Memory B cell (primary cell): ENCODE results near the gene SLC45A2.
"Not testable (repeated sequence)": the region's sequence is repeated elsewhere in the genome, so short reads cannot be mapped to it uniquely, and the experiment has no call there.

Experiments used
- ATAC-seq: fragments of 150-1000 bp; cut with Tn5 transposase; 2 replicates; pipeline ENCODE4 v1.10.0; 2021; ENCODE audit warnings: low read depth, mild to moderate bottlenecking, moderate library complexity
- DNase-seq, 2 donors: peaks; one replicate each; pipeline ENCODE4 v3.0.0; 2022; ENCODE audit warnings: low spot score in 2 of 2
- H3K27ac Mint-ChIP-seq: one replicate; pipeline ENCODE4 v1.8.0; 2022; ENCODE audit warnings: mild to moderate bottlenecking, moderate library complexity, mixed read lengths
- H3K27me3 Mint-ChIP-seq: one replicate; pipeline ENCODE4 v1.8.0; 2022; ENCODE audit warnings: mixed read lengths
- H3K36me3 Mint-ChIP-seq: one replicate; pipeline ENCODE4 v1.8.0; 2022; ENCODE audit warnings: mild to moderate bottlenecking, mixed read lengths
- H3K4me1 Mint-ChIP-seq: one replicate; pipeline ENCODE4 v1.8.0; 2022; ENCODE audit warnings: mixed read lengths
- H3K4me3 Mint-ChIP-seq: one replicate; pipeline ENCODE4 v1.8.0; 2022; ENCODE audit warnings: mild to moderate bottlenecking, moderate library complexity, mixed read lengths
- H3K9me3 Mint-ChIP-seq: one replicate; pipeline ENCODE4 v1.8.0; 2022; ENCODE audit warnings: mixed read lengths

SLC45A2 gene

DNA sequence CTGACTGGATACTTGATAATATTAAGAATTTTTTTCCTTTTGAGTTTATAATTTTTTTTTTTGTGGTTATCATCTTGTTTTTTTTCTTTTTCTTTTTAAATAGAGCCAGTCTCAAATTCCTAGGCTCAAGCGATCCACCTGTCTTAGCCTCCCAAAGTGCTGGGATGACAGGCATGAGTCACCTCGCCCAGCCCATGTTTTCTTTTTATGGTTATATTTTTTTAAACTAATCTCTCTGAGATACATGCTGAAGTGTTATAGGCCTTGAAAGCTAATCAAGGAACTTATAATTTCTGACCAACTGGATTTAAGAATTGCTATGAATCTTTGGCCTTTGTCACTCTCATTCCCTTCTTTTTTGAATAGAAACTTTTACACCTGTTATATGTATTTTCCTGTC is 30.1 kb upstream of the SLC45A2 start:
- Mint-ChIP-seq H3K27ac (no peak overlapping the region), H3K4me1 (no peaks in the 10 kb centered on the region)
- ATAC-seq, result no peak

DNA sequence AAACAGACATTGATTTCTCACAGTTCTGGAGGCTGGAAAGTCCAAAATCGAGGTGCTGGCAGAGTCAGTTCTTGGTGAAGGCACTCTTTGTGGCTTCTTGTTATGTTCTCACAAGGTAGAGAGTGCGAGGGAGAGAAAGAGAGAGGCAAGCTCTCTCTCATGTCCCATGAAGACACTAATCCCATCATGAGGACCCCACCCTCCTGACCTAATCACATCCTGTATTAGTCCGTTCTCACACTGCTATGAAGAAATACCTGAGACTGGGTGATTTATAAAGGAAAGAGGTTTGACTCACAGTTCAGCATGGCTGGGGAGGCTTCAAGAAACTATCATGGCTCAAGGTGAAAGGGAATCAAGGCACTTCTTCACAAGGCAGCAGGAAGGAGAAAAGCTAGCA is 29.1 kb upstream of the SLC45A2 start:
- Mint-ChIP-seq H3K27ac (no peak overlapping the region), H3K4me3 (no peak overlapping the region), H3K9me3 (peaks cover 4% of the 10 kb centered on the region), H3K36me3 (no peaks in the 10 kb centered on the region), H3K4me1 (no peaks in the 10 kb centered on the region), H3K27me3 (no peaks in the 10 kb centered on the region)
- DNase-seq (no peak), ATAC-seq (no peak)

More for the DNA sequence above, 30.1 kb upstream of the SLC45A2 start:
- Mint-ChIP-seq H3K27me3 (no peaks in the 10 kb centered on the region), H3K36me3 (no peaks in the 10 kb centered on the region), H3K9me3 (peaks cover 4% of the 10 kb centered on the region), H3K4me3 (no peak overlapping the region)
- DNase-seq, result no peak

- H3K27ac Mint-ChIP-seq, result no peak overlapping the region
- DNase-seq, result no peak
Measured at GRCh38 chr5:34012791-34013190, 28.3 kb upstream of the SLC45A2 start.

GRCh38 chr5:34011536-34011935 is 27.0 kb upstream of the SLC45A2 start:
- Mint-ChIP-seq H3K9me3 (peaks cover 4% of the 10 kb centered on the region), H3K36me3 (no peaks in the 10 kb centered on the region), H3K27ac (no peak overlapping the region), H3K27me3 (no peaks in the 10 kb centered on the region), H3K4me3 (no peak overlapping the region), H3K4me1 (peaks cover 4% of the 10 kb centered on the region)
- no peak for ATAC-seq
- DNase-seq, result no peak

More at GRCh38 chr5:34012791-34013190, 28.3 kb upstream of the SLC45A2 start:
- no peaks in the 10 kb centered on the region for H3K27me3 Mint-ChIP-seq
- peaks cover 4% of the 10 kb centered on the region for H3K9me3 Mint-ChIP-seq
- H3K36me3 Mint-ChIP-seq, result no peaks in the 10 kb centered on the region
- ATAC-seq, result no peak
- no peak overlapping the region for H3K4me3 Mint-ChIP-seq
- H3K4me1 Mint-ChIP-seq, result no peaks in the 10 kb centered on the region

- H3K4me1 Mint-ChIP-seq, ATAC-seq, H3K4me3 Mint-ChIP-seq: not testable (repeated sequence)
Measured at GRCh38 chr5:34010146-34010545, 25.7 kb upstream of the SLC45A2 start.

DNA sequence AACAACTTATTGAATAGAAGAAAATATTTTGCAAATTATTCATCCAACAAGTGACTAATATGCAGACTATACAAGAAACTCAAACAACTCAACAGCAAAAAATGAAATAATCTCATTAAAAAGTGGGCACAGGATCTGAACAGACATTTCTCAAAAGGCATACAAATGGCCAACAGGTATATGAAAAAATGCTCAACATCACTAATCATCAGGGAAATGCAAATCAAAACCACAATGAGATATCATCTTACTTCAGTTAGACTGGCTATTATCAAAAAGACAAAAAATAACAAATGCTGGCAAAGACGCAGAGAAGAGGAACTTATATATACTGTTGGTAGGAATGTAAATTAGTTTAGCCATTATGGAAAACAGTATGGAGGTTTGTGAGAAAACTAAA is 25.1 kb upstream of the SLC45A2 start:
- Mint-ChIP-seq H3K27me3 (no peaks in the 10 kb centered on the region), H3K36me3 (peaks cover 2% of the 10 kb centered on the region), H3K4me3 (no peak overlapping the region), H3K27ac (no peak overlapping the region), H3K4me1 (peaks cover 4% of the 10 kb centered on the region), H3K9me3 (peaks cover 4% of the 10 kb centered on the region)
- no peak for DNase-seq
- no peak for ATAC-seq

More at GRCh38 chr5:34010146-34010545, 25.7 kb upstream of the SLC45A2 start:
- not testable (repeated sequence) for H3K36me3 Mint-ChIP-seq, DNase-seq, H3K27ac Mint-ChIP-seq, H3K27me3 Mint-ChIP-seq, H3K9me3 Mint-ChIP-seq

DNA sequence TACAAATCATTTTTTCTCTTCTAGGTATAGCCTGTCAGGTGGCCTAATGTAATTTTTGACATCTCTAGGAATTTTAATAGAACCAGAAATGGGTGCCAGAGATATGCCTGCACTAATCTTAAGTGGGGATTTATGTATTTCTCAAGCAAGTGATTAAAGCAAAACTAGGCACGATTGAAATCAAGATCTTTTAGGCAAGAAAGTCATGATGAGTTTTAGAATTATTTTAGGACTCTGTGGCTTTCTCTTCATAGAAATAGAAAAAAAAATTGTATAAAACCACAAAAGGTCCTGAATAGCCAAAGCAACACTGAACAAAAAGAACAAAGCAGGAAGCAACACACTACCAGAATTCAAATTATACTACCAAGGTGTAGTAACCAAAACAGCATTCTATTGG is 24.3 kb upstream of the SLC45A2 start:
- H3K4me3 Mint-ChIP-seq, result peak overlapping the region; percentile 96
- H3K9me3 Mint-ChIP-seq, result peaks cover 4% of the 10 kb centered on the region
- ATAC-seq (no peak), DNase-seq (no peak)
- peak overlapping the region; percentile 84 for H3K27ac Mint-ChIP-seq
- H3K4me1 Mint-ChIP-seq, result peaks cover 4% of the 10 kb centered on the region
- H3K36me3 Mint-ChIP-seq, result peaks cover 6% of the 10 kb centered on the region
- H3K27me3 Mint-ChIP-seq, result no peaks in the 10 kb centered on the region

DNA sequence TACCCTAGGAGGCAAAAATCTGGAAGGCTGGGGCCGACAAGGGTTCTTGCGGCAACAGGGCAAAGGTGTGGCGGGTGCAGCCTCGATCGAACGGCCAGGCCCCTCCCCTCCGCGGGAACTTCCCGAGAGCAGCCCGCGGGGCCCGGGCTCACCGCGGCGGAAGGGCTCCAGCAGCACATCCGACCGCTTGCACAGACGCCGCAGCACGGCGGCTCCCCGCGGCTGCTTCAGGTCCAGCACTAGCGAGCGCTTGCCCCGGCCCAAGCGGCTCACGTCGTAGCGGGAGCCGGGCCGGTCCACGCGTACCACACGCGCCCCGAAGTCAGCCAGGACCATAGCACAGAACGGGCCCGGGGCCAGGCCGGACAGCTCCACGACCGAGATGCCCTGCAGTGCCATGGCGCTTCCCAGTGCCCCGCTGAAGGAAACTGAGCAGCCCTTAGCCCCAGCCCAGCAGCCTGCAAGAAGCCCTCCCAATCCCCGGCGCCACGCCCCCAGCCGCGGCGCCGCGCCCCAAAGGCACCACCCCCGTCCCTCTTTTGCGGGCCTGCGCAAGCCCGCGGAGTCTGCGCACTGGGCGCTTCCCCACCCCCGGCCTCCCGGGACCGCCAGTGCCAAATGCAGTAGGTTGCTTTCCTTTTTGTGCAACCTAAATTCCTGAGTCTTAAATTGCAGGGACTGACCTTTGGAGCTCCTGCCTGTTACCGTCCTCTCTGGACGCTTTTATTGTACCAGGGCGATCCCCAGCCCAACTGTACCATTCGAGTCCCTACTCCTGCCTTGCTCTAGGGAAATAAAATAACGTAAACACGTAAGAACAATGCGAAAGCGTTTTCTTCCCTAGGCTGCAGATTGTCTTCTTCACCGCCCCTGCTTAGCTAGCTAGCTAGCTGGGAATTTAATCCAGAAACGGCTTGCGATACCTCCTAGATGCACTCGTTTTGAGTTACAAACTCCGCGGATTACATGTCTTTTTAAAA is 23.4 kb upstream of the SLC45A2 start, which contains the start of gene AMACR:
TSS of gene AMACR (minus strand) at position 430 of the 980 bp plus-strand sequence. CDS start at position 399, 31 bp downstream.
- ATAC-seq (peak; percentile 84), DNase-seq (peak; percentile 73 to 77)
- Mint-ChIP-seq H3K36me3 (peaks cover 12% of the 10 kb centered on the region), H3K4me3 (peak within 1 kb of the TSS; percentile 96), H3K27me3 (no peaks in the 10 kb centered on the region), H3K4me1 (peaks cover 4% of the 10 kb centered on the region), H3K9me3 (no peaks in the 10 kb centered on the region), H3K27ac (peak within 1 kb of the TSS; percentile 84)

DNA sequence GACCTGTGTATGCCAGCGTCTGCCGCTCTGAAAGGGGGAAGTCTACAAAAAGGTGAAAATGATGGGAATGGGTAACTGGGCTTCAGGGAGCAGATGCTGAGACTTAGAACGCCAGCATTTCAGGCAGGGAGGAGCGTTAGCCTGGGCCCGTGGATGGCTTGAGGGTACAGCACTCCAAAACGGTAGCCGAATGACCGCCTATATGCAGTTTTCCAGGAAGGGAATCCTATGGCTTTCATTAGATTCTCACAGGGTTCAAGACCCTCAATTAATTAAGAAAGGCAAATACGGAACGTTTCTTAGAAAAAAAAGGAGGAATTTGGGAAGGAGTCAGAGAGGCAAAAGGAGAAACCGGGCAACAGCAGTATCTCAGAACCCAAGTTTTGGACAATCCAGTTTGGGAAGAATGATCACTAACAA is 22.7 kb upstream of the SLC45A2 start:
- peaks cover 4% of the 10 kb centered on the region for H3K4me1 Mint-ChIP-seq
- no peaks in the 10 kb centered on the region for H3K9me3 Mint-ChIP-seq
- peak overlapping the region; percentile 84 for H3K27ac Mint-ChIP-seq
- H3K4me3 Mint-ChIP-seq, result peak overlapping the region; percentile 96
- no peaks in the 10 kb centered on the region for H3K27me3 Mint-ChIP-seq
- ATAC-seq (no peak), DNase-seq (no peak)
- H3K36me3 Mint-ChIP-seq, result peaks cover 12% of the 10 kb centered on the region

DNA sequence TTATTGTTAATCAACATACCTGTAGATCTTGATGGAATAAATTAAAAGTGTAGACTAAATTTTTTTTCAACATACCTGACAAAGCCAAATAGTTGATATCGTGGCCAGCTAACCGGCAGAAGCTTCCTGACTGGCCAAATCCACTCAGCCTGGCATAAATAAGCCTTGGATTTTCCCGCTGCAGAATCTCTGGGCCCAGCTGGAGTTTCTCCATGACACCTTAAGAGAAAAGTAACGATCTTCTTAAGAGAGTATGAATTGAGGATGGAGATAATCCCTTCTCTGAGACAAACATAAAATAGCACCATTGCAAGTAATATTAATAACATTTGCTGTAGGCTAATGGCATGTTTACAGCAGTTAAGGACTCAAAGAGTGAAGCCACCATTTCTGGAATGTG is 21.2 kb upstream of the SLC45A2 start:
- peaks cover 12% of the 10 kb centered on the region for H3K36me3 Mint-ChIP-seq

DNA sequence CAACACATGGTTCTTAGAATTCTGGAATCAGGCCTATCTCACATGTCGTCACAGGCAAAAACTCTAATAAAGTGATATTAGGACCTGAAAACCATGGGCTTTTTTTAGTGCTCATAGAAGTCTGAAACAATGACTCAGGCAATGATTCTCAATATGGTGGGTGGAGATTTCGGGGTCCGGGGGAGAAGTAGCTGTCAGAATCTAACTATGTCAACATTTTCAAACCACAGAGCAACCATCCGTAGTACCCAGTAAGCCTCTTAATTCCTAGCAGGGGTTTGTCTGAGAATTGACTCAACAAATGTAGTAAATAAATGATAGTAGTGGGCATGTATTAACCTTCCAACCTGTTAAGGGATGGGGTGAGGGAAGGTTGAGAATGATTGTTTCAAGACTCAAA is 20.7 kb upstream of the SLC45A2 start:
- Mint-ChIP-seq H3K4me1 (peaks cover 4% of the 10 kb centered on the region), H3K27me3 (no peaks in the 10 kb centered on the region), H3K36me3 (peaks cover 12% of the 10 kb centered on the region), H3K4me3 (no peak overlapping the region), H3K9me3 (no peaks in the 10 kb centered on the region), H3K27ac (no peak overlapping the region)
- DNase-seq (no peak), ATAC-seq (no peak)

More for the DNA sequence above, 21.2 kb upstream of the SLC45A2 start:
- Mint-ChIP-seq H3K27me3 (no peaks in the 10 kb centered on the region), H3K27ac (no peak overlapping the region), H3K4me1 (peaks cover 4% of the 10 kb centered on the region), H3K4me3 (no peak overlapping the region), H3K9me3 (no peaks in the 10 kb centered on the region)
- ATAC-seq (no peak), DNase-seq (no peak)

DNA sequence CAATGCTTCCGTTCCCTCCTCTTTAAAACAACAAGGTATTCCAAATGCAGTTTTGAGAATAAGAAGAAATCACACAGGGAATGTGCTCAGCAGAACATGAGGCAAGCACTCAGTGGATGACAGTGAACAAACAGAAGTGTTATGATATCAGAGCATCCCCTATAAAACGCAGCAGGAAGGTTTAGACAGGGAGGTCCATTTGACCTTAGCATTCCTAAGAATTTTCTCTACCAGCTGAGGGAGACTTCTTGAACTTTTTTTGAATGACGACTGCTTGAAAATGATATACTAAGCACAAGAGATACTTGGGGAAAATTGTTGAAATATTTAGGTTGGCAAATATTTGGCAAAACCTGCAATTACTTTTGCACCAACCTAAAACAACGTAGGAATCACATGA is 19.4 kb upstream of the SLC45A2 start:
- ATAC-seq, result no peak
- H3K4me1 Mint-ChIP-seq, result peaks cover 4% of the 10 kb centered on the region
- H3K9me3 Mint-ChIP-seq, result no peaks in the 10 kb centered on the region
- no peak for DNase-seq
- H3K36me3 Mint-ChIP-seq, result peaks cover 12% of the 10 kb centered on the region
- no peaks in the 10 kb centered on the region for H3K27me3 Mint-ChIP-seq
- no peak overlapping the region for H3K27ac Mint-ChIP-seq
- H3K4me3 Mint-ChIP-seq, result no peak overlapping the region

DNA sequence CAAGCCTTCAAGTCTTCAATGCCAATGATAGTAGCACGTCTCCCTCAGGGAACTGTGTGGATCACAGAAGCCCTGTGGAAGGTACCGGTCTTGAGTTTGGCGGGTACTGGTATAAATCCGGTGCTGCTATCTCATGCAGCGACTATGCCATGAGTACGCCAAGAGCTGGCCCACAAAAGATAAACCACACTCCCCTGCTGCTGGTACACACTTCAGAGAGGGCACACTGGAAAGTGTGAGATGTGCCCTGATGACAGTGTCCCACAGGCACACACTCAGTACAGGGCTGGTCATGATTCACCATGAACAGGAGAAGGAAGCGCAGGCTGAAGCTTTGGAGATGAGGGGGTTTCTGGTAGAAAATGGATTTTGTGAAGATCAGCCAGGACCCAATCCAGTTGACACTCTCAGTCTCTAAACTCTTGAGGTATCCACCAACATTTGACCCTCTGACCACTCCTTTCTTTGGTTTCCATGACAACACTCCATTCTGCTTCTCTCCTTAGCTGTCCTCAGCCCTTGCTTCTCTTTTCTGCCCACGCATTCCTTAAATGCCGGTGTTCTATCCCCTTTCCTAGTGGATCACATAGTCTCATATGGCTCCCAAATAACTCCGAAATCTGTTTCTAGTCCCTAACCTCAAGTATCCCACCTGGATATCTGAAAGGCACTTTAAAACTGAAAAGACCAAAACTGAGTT is 18.3 kb upstream of the SLC45A2 start:
- DNase-seq, result no peak
- peaks cover 4% of the 10 kb centered on the region for H3K4me1 Mint-ChIP-seq
- H3K36me3 Mint-ChIP-seq, result peaks cover 12% of the 10 kb centered on the region
- H3K4me3 Mint-ChIP-seq, result no peak overlapping the region
- H3K27me3 Mint-ChIP-seq, result no peaks in the 10 kb centered on the region
- no peaks in the 10 kb centered on the region for H3K9me3 Mint-ChIP-seq
- no peak for ATAC-seq
- H3K27ac Mint-ChIP-seq, result no peak overlapping the region

DNA sequence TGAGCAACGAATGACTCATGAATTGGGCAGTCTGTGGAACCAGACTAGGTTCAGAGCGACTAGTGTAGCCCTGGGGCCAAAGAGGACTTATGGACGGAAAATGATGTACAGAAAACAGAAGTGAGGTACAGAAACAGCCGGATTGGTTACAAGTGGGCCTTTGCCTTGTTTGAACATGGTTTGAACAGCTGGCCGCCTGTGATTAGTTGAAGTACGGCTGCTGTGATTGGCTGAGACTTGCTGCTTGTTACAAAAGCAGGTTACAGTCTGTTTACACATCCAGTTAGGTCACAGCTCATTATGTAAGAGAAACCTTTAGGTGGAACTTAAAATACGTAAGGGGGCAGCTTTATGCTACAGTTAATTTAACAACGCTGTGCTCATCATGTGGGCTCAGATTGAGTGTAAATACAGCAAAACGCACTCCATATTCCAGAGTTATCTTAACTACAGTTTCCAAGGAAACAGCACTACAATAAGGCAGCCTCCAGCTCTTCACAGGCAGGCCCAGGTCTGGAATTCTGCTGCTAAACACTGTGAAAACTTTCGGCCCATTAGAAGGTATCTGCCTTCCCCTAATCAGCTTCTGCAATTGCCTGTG is 16.8 kb upstream of the SLC45A2 start:
- Mint-ChIP-seq H3K9me3 (no peaks in the 10 kb centered on the region), H3K27ac (no peak overlapping the region), H3K4me3 (no peak overlapping the region), H3K36me3 (peaks cover 14% of the 10 kb centered on the region), H3K4me1 (peaks cover 2% of the 10 kb centered on the region), H3K27me3 (no peaks in the 10 kb centered on the region)
- ATAC-seq (no peak), DNase-seq (no peak)
